HepG2 (cell line): ENCODE measurements around the gene MTUS2.

ENCODE experiments used
- AFF4 ChIP-seq: sonication (generic); formaldehyde crosslinking; IDR thresholded peaks from 2 replicates; pipeline ENCODE4 v1.4.0; 2020; ENCODE audit warnings: missing genetic modification reagents
- FOXA3 ChIP-seq: IDR thresholded peaks from 2 replicates; pipeline ENCODE4 v1.6.1; 2016; ENCODE audit warnings: missing genetic modification reagents, missing compliant biosample characterization
- HNRNPH1 ChIP-seq: fragments of 200-400 bp; formaldehyde crosslinking; optimal IDR thresholded peaks from 2 replicates; pipeline ENCODE3; 2017; ENCODE audit warnings: mild to moderate bottlenecking, low read depth, low read length
- NR2F6 ChIP-seq, 2 experiments: IDR thresholded peaks; 2 replicates each; pipeline ENCODE4 v1.6.1; 2016; ENCODE audit warnings: antibody characterized with exemption in 1 of 2, mild to moderate bottlenecking in 1 of 2
- POLR2A ChIP-seq, 2 experiments: IDR thresholded peaks; 2 replicates each; pipeline ENCODE4 v1.6.1; 2011; ENCODE audit warnings: low read depth in 2 of 2, low read length in 2 of 2, mild to moderate bottlenecking in 1 of 2, moderate library complexity in 1 of 2; ENCODE audit not compliant: insufficient read depth in 1 of 2
- POLR2AphosphoS5 ChIP-seq: IDR thresholded peaks from 2 replicates; pipeline ENCODE4 v1.6.1; 2012; ENCODE audit warnings: low read depth, low read length
- PRDM4 ChIP-seq: sonication (generic); formaldehyde crosslinking; IDR thresholded peaks from 2 replicates; pipeline ENCODE4 v1.9.0; 2021; ENCODE audit warnings: missing genetic modification reagents, borderline replicate concordance
- RFX5 ChIP-seq: IDR thresholded peaks from 2 replicates; pipeline ENCODE4 v1.6.1; 2011; ENCODE audit warnings: low read depth, low read length, improper control_type of control experiment
- SMAD3 ChIP-seq: sonication (generic); formaldehyde crosslinking; IDR thresholded peaks from 2 replicates; pipeline ENCODE4 v1.4.0; 2020; ENCODE audit warnings: missing genetic modification reagents

GRCh38 chr13:29522044-29522685 lies 702.0 kb downstream of the MTUS2 start:
- TF ChIP-seq SMAD3 (CRISPR knock-in tag): no peak
- no peak for TF ChIP-seq FOXA3 (CRISPR knock-in tag)
- no peak for TF ChIP-seq NR2F6 (IDR thresholded peaks at IDR 0.05)
- TF ChIP-seq NR2F6 (CRISPR knock-in tag; IDR thresholded peaks at IDR 0.05): no peak
- TF ChIP-seq RFX5: no peak
- no peak for TF ChIP-seq POLR2A (IDR thresholded peaks at IDR 0.05; ENCODE audit: insufficient read depth in 1 of 2, low read depth in 2 of 2, low read length in 2 of 2)
- no peak for TF ChIP-seq POLR2AphosphoS5
- TF ChIP-seq HNRNPH1: no peak
- no peak for TF ChIP-seq PRDM4 (CRISPR knock-in tag)
- TF ChIP-seq AFF4 (CRISPR knock-in tag): no peak
